Camera-type eye (tissue), 1 donor: ENCODE measurements around the gene ARL15. TPM values are rescaled to one million over a fixed set of nuclear protein-coding genes. Genes with fewer than 3 reads are reported as not detected.

ENCODE experiments used
- total RNA-seq: library from RNA; depleted of rRNA; stranded (reverse); fragments of >200 nt; gene quantifications from one replicate; pipeline ENCODE4 v1.2.3, GENCODE V29; 2014

The ARL15 gene
- total RNA-seq: 89.1 TPM

DNA sequence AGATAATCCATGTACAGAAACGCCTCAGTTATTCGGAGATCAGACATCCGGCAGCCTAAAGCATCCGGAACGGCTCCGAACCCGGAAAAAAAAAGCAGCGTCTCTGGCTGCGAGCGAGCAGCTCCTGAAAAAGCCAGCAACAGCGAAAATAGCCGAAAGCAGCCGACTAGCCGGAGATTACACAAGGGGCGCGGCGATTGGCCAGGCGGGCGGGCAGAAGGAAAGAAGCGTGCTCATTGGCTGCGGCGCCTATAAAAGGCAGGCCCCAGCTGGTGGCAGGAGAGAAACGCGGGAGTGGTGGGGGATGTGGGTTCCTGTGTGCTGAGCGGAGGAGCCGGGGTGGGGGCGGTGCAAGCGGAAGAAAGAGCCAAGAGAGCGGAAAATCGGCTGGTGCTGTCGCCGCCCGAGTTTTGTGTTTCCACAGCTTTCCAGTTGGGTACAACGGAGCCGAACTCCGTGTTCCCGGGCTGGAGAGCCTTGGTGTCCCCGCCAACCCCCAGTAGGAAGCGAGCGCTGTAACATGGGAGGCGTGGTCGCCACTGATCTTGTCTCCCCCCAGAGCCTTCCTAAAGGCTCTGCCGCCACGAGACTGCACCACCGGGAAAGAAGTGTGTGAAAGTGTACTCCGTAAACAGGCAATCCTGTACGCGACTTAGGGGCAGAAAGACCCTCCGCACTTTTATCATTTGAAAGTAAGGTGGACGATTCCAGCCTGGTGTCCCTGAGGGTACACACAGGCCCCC is at the start of gene ARL15:
TSS of gene ARL15 (minus strand) at position 141 of the 743 bp plus-strand sequence.

Other genes with a start within 250 kb of the ARL15 start
- 19.3 TPM for gene HSPB3, start 145.1 kb upstream of the ARL15 start, total RNA-seq
- gene SNX18, start 207.2 kb upstream of the ARL15 start, total RNA-seq: 46.2 TPM